Calu3 (cell line): ENCODE measurements around the gene STRBP. TPM values are rescaled to one million over a fixed set of nuclear protein-coding genes. Genes with fewer than 3 reads are reported as not detected.
"Not testable (repeated sequence)": the region's sequence is repeated elsewhere in the genome, so short reads cannot be mapped to it uniquely, and the experiment has no call there.

Source experiments
- BruUV-seq: library from RNA; stranded (reverse); fragments of 400-500 nt; replicated peaks from 2 replicates; lab custom pipeline; 2021; lab: Mats Ljungman, UMichigan
- CTCF ChIA-PET: fragments of 300-600 bp; sonication (Branson Sonifier 250); formaldehyde crosslinking; loops from one replicate; lab custom pipeline; 2022; ENCODE audit warnings: antibody characterized with exemption; lab: Charles Lee
- DNase-seq: peaks from one replicate; pipeline ENCODE4 v3.0.0; 2022
- H3K27ac Mint-ChIP-seq: one replicate; pipeline ENCODE4 v1.8.0; 2022; ENCODE audit warnings: mixed read lengths; ENCODE audit not compliant: unreplicated experiment
- H3K27me3 Mint-ChIP-seq: one replicate; pipeline ENCODE4 v1.8.0; 2022; ENCODE audit warnings: mixed read lengths; ENCODE audit not compliant: unreplicated experiment
- H3K36me3 Mint-ChIP-seq: one replicate; pipeline ENCODE4 v1.8.0; 2022; ENCODE audit warnings: mild to moderate bottlenecking, moderate library complexity, mixed read lengths; ENCODE audit not compliant: insufficient read depth, unreplicated experiment
- H3K4me1 Mint-ChIP-seq: one replicate; pipeline ENCODE4 v1.8.0; 2022; ENCODE audit warnings: mild to moderate bottlenecking, low read depth, mixed read lengths; ENCODE audit not compliant: unreplicated experiment
- H3K4me3 Mint-ChIP-seq: one replicate; pipeline ENCODE4 v1.8.0; 2022; ENCODE audit warnings: mild to moderate bottlenecking, low read depth, moderate library complexity, mixed read lengths; ENCODE audit not compliant: unreplicated experiment
- H3K9me3 Mint-ChIP-seq: one replicate; pipeline ENCODE4 v1.8.0; 2022; ENCODE audit warnings: low read depth, mixed read lengths; ENCODE audit not compliant: unreplicated experiment
- CTCF ChIP-seq: fragments of 200-600 bp; IDR thresholded peaks from one replicate; pipeline ENCODE4 v1.8.0; 2022; ENCODE audit warnings: antibody characterized with exemption; ENCODE audit not compliant: unreplicated experiment
- intact Hi-C: fragments of 100-400 bp; cut with micrococcal nuclease; formaldehyde crosslinking; loops from one replicate; pipeline ENCODE4 v1.10.0; 2022; ENCODE audit not compliant: unreplicated experiment
- total RNA-seq: library from RNA; stranded (reverse); gene quantifications from 2 replicates; pipeline ENCODE4 v1.2.3, GENCODE V29; 2022

STRBP gene
- total RNA-seq, 1 experiment from 2014 or later = 27.3 TPM

GRCh38 chr9:123278361-123278760 is 10.0 kb upstream of the STRBP start:
- CTCF ChIA-PET = no interaction called here
- H3K27me3 Mint-ChIP-seq = no peaks in the 10 kb centered on the region
- no peaks in the 10 kb centered on the region for H3K4me1 Mint-ChIP-seq
- intact Hi-C loops = no loop called here
- no peak for DNase-seq
- no peak overlapping the region for H3K27ac Mint-ChIP-seq
- H3K4me3 Mint-ChIP-seq = no peak overlapping the region
- no TSS peak for BruUV-seq
- no peak for TF ChIP-seq CTCF
- H3K36me3 Mint-ChIP-seq = no peaks in the 10 kb centered on the region
- no peaks in the 10 kb centered on the region for H3K9me3 Mint-ChIP-seq

- H3K36me3 Mint-ChIP-seq = no peaks in the 10 kb centered on the region
- H3K4me1 Mint-ChIP-seq = no peaks in the 10 kb centered on the region
- intact Hi-C loops = no loop called here
- H3K9me3 Mint-ChIP-seq = no peaks in the 10 kb centered on the region
- no peak overlapping the region for H3K27ac Mint-ChIP-seq
- no TSS peak for BruUV-seq
- H3K27me3 Mint-ChIP-seq = no peaks in the 10 kb centered on the region
- CTCF ChIA-PET = no interaction called here
- TF ChIP-seq CTCF = no peak
- no peak overlapping the region for H3K4me3 Mint-ChIP-seq
- DNase-seq = no peak
Observed at GRCh38 chr9:123276551-123276950, 8.2 kb upstream of the STRBP start.

DNA sequence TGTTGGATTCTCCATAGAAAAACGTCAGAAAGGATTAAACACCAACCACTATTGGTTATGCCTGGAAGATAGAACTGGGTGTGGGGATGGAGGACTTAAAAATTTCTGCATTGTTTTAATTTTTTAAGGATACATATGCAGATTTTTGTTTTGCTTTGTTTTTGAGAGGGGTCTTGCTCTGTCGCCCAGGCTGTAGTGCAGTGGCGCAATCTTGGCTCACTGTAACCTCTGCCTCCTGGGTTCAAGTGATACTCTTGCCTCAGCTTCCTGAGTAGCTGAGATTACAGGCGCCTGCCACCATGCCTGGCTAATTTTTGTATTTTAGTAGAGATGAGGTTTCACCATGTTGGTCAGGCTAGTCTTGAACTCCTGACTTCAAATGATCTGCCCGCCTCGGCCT is 2.7 kb upstream of the STRBP start:
- H3K27ac Mint-ChIP-seq, H3K9me3 Mint-ChIP-seq, CTCF ChIA-PET, H3K4me1 Mint-ChIP-seq, DNase-seq, H3K4me3 Mint-ChIP-seq, H3K27me3 Mint-ChIP-seq, intact Hi-C loops, BruUV-seq: not testable (repeated sequence)
- peaks cover 15% of the 10 kb centered on the region for H3K36me3 Mint-ChIP-seq

DNA sequence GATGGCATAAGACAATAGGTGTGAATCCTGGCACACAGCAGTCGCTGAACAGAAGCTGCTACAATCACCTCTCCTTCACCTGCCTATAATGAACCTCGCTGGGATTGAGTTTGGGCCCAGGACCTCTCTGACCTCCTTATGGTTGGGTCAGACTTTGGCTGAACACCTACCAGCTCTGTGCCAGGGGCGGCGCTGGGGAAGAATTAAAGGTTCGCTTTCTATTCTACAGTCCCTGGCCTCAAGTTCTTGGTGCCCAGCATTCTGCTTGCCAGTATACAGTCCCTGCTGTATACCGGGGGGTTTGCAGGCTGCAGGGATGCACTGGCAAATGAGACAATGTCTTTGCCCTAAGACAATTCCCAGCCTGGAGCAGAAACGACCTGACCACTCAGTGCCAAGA is 895 bp upstream of the STRBP start:
- intact Hi-C loops = no loop called here
- CTCF ChIA-PET = interaction anchor here (0.6 to 0.9 kb wide), 3 partner anchors 58 to 961 kb away, joined by 3 to 7 read pairs (median 5); no protein-coding TSS in a partner anchor
- peaks cover 15% of the 10 kb centered on the region for H3K36me3 Mint-ChIP-seq
- no TSS peak for BruUV-seq
- no peak for TF ChIP-seq CTCF
- no peaks in the 10 kb centered on the region for H3K27me3 Mint-ChIP-seq
- DNase-seq = peak; percentile 3
- H3K4me3 Mint-ChIP-seq = peak overlapping the region; percentile 68
- peaks cover 16% of the 10 kb centered on the region for H3K4me1 Mint-ChIP-seq
- H3K9me3 Mint-ChIP-seq = no peaks in the 10 kb centered on the region
- H3K27ac Mint-ChIP-seq = no peak overlapping the region

DNA sequence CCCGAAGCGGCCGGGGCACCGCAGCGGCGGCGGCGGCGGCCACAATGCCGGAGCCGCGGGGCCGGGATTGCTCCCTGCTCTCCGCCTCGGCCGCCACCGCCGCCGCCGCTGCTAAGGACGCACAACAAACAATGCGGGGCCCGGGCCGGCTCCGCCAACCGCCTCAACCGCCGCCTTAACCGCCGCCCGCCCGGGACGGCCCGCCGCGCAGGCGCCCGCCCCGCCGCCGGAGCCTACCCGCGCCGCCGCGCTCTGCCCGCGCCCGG is 254 bp downstream of the STRBP start:
- Mint-ChIP-seq H3K27ac (no peak overlapping the region), H3K4me3 (peak overlapping the region; percentile 68), H3K36me3 (peaks cover 15% of the 10 kb centered on the region), H3K4me1 (peaks cover 16% of the 10 kb centered on the region), H3K9me3 (no peaks in the 10 kb centered on the region), H3K27me3 (no peaks in the 10 kb centered on the region)
- no TSS peak for BruUV-seq
- intact Hi-C loops = no loop called here
- DNase-seq = no peak
- CTCF ChIA-PET = no interaction called here
- no peak for TF ChIP-seq CTCF
